GM12878 (cell line): ENCODE measurements around the gene ADAMTS14. TPM values are rescaled to one million over a fixed set of nuclear protein-coding genes. Genes with fewer than 3 reads are reported as not detected.

ENCODE experiments used
- ATAC-seq: fragments of 200-7000 bp; cut with Tn5 transposase; 3 replicates; pipeline ENCODE4 v1.9.1; 2020; ENCODE audit warnings: mild to moderate bottlenecking, moderate library complexity
- BruUV-seq: library from RNA; stranded (reverse); fragments of 400-500 nt; replicated peaks from 2 replicates; lab custom pipeline; 2021; lab: Mats Ljungman, UMichigan
- CTCF ChIA-PET: fragments of 300-600 bp; sonication (Branson Sonifier 250); formaldehyde crosslinking; extraction: SDS; loops from one replicate; lab custom pipeline; 2021; ENCODE audit warnings: inconsistent platforms; lab: Yijun Ruan, JAX
- POLR2A ChIA-PET: fragments of 350-600 bp; formaldehyde crosslinking; extraction: SDS; loops from one replicate; lab custom pipeline; 2021; ENCODE audit warnings: inconsistent platforms; lab: Charles Lee
- RAD21 ChIA-PET: fragments of 300-600 bp; sonication (Branson Sonifier 250); formaldehyde crosslinking; loops from one replicate; lab custom pipeline; 2023; ENCODE audit warnings: antibody characterized with exemption; ENCODE audit not compliant: unreplicated experiment; lab: Charles Lee
- SMC1A ChIA-PET: fragments of 300-600 bp; sonication (Branson Sonifier 250); formaldehyde crosslinking; loops from one replicate; lab custom pipeline; 2023; ENCODE audit not compliant: unreplicated experiment, uncharacterized antibody; lab: Charles Lee
- DNase-seq: peaks from one replicate; pipeline ENCODE4 v3.0.0-alpha.2; 2011; ENCODE audit warnings: low read depth, low spot score
- FAIRE-seq: peaks from 3 replicates; lab custom pipeline; 2011; peaks lifted over from hg19 to GRCh38; lab: Jason Lieb, UNC
- H2AFZ ChIP-seq: 2 replicates; pipeline ENCODE4 v1.6.0; 2011; ENCODE audit warnings: low read depth, low read length, control low read depth; ENCODE audit not compliant: control insufficient read depth
- H3K27ac ChIP-seq: 2 replicates; pipeline ENCODE4 v1.5.1; 2011; ENCODE audit warnings: control low read depth; ENCODE audit not compliant: control insufficient read depth, insufficient read depth
- H3K27me3 ChIP-seq, 2 experiments: replicated peaks in 1 of 2; 2 replicates each; pipeline versions ENCODE4 v1.6.0 to v1.6.1; 2011; ENCODE audit warnings: low read length in 1 of 2; ENCODE audit not compliant: control insufficient read depth in 2 of 2, insufficient read depth in 2 of 2
- H3K36me3 ChIP-seq, 2 experiments: 2 replicates each; pipeline ENCODE4 v1.5.1; 2011; ENCODE audit warnings: low read length in 1 of 2; ENCODE audit not compliant: control insufficient read depth in 2 of 2, insufficient read depth in 2 of 2
- H3K4me1 ChIP-seq: 2 replicates; pipeline ENCODE4 v1.6.1; 2011; ENCODE audit warnings: mild to moderate bottlenecking, low read length, moderate library complexity, mixed read lengths; ENCODE audit not compliant: control insufficient read depth, insufficient read depth
- H3K4me2 ChIP-seq: 2 replicates; pipeline ENCODE4 v1.6.0; 2011; ENCODE audit warnings: control low read depth; ENCODE audit not compliant: control insufficient read depth, insufficient read depth
- H3K4me3 ChIP-seq: fragments of 200-600 bp; sonication (generic); 2 replicates; pipeline ENCODE4 v1.5.1; 2016
- H3K79me2 ChIP-seq: 2 replicates; pipeline ENCODE4 v1.6.0; 2011; ENCODE audit warnings: low read length; ENCODE audit not compliant: control insufficient read depth, insufficient read depth
- H3K9ac ChIP-seq: 2 replicates; pipeline ENCODE4 v1.8.0; 2011; ENCODE audit warnings: low read length, control low read depth, mixed read lengths; ENCODE audit not compliant: control insufficient read depth, insufficient read depth
- H3K9me3 ChIP-seq: replicated peaks from 3 replicates; pipeline ENCODE4 v1.5.1; 2011; ENCODE audit warnings: mild to moderate bottlenecking, low read length; ENCODE audit not compliant: control insufficient read depth, insufficient read depth
- H4K20me1 ChIP-seq: 2 replicates; pipeline ENCODE4 v1.6.0; 2011; ENCODE audit not compliant: control insufficient read depth, insufficient read depth
- BCL11A ChIP-seq: IDR thresholded peaks from 2 replicates; pipeline ENCODE4 v1.6.1; 2011; ENCODE audit warnings: low read depth, low read length
- BCL3 ChIP-seq: IDR thresholded peaks from 2 replicates; pipeline ENCODE4 v1.6.1; 2011; ENCODE audit warnings: borderline replicate concordance, low read depth, mild to moderate bottlenecking, moderate library complexity, low read length; ENCODE audit not compliant: insufficient read depth, poor library complexity, severe bottlenecking
- EP300 ChIP-seq, 2 experiments: fragments of 150-350 bp in 1 of 2; IDR thresholded peaks; 2 replicates each; pipeline ENCODE4 v1.6.1; 2011 to 2012; ENCODE audit warnings: low read depth in 2 of 2, low read length in 2 of 2, borderline replicate concordance in 1 of 2, improper control_type of control experiment in 1 of 2, inconsistent platforms in 1 of 2; ENCODE audit not compliant: control insufficient read depth in 1 of 2
- FOXK2 ChIP-seq: fragments of 450-650 bp; IDR thresholded peaks from 2 replicates; pipeline ENCODE4 v1.6.1; 2017; ENCODE audit warnings: mild to moderate bottlenecking, moderate library complexity
- IRF3 ChIP-seq: fragments of 450-650 bp; IDR thresholded peaks from 2 replicates; pipeline ENCODE4 v1.6.1; 2014; ENCODE audit warnings: mild to moderate bottlenecking
- MEF2A ChIP-seq: IDR thresholded peaks from 2 replicates; pipeline ENCODE4 v1.6.1; 2011; ENCODE audit warnings: low read depth, mild to moderate bottlenecking, low read length, moderate library complexity; ENCODE audit not compliant: insufficient read depth
- NFYA ChIP-seq: IDR thresholded peaks from 2 replicates; pipeline ENCODE4 v1.6.1; 2011; ENCODE audit warnings: low read depth, mild to moderate bottlenecking, low read length, improper control_type of control experiment, borderline replicate concordance
- NKRF ChIP-seq: fragments of 450-650 bp; conservative IDR thresholded peaks from 2 replicates; pipeline ENCODE4 v1.6.1; 2017; ENCODE audit warnings: mild to moderate bottlenecking, moderate library complexity
- NRF1 ChIP-seq: conservative IDR thresholded peaks from 2 replicates; pipeline ENCODE4 v1.6.1; 2011; ENCODE audit warnings: mild to moderate bottlenecking, low read depth, low read length, improper control_type of control experiment
- PAX8 ChIP-seq: fragments of 450-650 bp; IDR thresholded peaks from 2 replicates; pipeline ENCODE4 v1.6.1; 2017; ENCODE audit warnings: mild to moderate bottlenecking, moderate library complexity
- POU2F2 ChIP-seq: IDR thresholded peaks from 3 replicates; pipeline ENCODE4 v1.6.1; 2011; ENCODE audit warnings: low read depth, mild to moderate bottlenecking, low read length, borderline replicate concordance
- RBBP5 ChIP-seq: fragments of 200-600 bp; sonication (generic); conservative IDR thresholded peaks from 2 replicates; pipeline ENCODE4 v1.6.1; 2016
- SMAD5 ChIP-seq: IDR thresholded peaks from 2 replicates; pipeline ENCODE4 v1.6.1; 2016; ENCODE audit warnings: antibody characterized with exemption, low read depth
- SPI1 ChIP-seq: IDR thresholded peaks from 2 replicates; pipeline ENCODE4 v1.6.1; 2011; ENCODE audit warnings: low read depth, mild to moderate bottlenecking, low read length, moderate library complexity, borderline replicate concordance; ENCODE audit not compliant: insufficient read depth
- TAF1 ChIP-seq: IDR thresholded peaks from 2 replicates; pipeline ENCODE4 v1.6.1; 2011; ENCODE audit warnings: mild to moderate bottlenecking, low read depth, low read length, borderline replicate concordance
- TCF7 ChIP-seq: IDR thresholded peaks from 2 replicates; pipeline ENCODE4 v1.6.1; 2014; ENCODE audit warnings: antibody characterized with exemption, borderline replicate concordance
- ZBTB11 ChIP-seq: fragments of 450-650 bp; formaldehyde crosslinking; IDR thresholded peaks from 2 replicates; pipeline ENCODE4 v1.5.0; 2022; ENCODE audit warnings: mild to moderate bottlenecking, missing genetic modification characterization
- WGBS: methylation state at CpG from one replicate; pipeline ENCODE4 v1.1.6; 2016; ENCODE audit warnings: low lambda C conversion rate; ENCODE audit not compliant: insufficient replicate concordance, insufficient coverage; ENCODE audit errors: missing lambda C conversion rate; 5-methylcytosine and 5-hydroxymethylcytosine counted together
- in situ Hi-C: fragments of 300-500 bp; cut with MboI; formaldehyde crosslinking; loops from 9 replicates; pipeline ENCODE4 v1.14.3; 2018; ENCODE audit warnings: mixed read lengths
- intact Hi-C: fragments of 100-400 bp; cut with micrococcal nuclease; formaldehyde crosslinking; loops from one replicate; pipeline ENCODE4 v1.14.2; 2022; ENCODE audit not compliant: unreplicated experiment
- polyA plus RNA-seq, 11 experiments: library from polyadenylated mRNA; depleted of rRNA in 4 of 11; unstranded in 6 of 11; stranded (reverse) in 5 of 11; fragments of >200 nt; fragmentation: Nextera tagmentation in 4 of 11; fragmentation: Illumina TruSeq in 1 of 11; extraction: Ambion mirVana in 4 of 11; extraction: Trizol in 1 of 11; gene quantifications; 1 replicate in 1 of 11; 2 replicates in 10 of 11; pipeline versions ENCODE4 v1.2.1 to v1.2.3, GENCODE V29; 2011 to 2016; ENCODE audit warnings: inconsistent platforms in 2 of 11, missing spikeins in 2 of 11, low read depth in 1 of 11
- total RNA-seq, 4 experiments: library from RNA; depleted of rRNA in 3 of 4; stranded (reverse); fragments of >200 nt in 3 of 4; fragmentation: Illumina TruSeq in 1 of 4; extraction: Trizol in 1 of 4; gene quantifications; 2 replicates each; pipeline versions ENCODE4 v1.2.1 to v1.2.3, GENCODE V29; 2013 to 2021

The ADAMTS14 gene
- total and polyA plus RNA-seq, 10 of the 15 experiments (the other 5 are each of a cell fraction or from before 2014, with no cell fraction given): 0.03 to 0.05 TPM; not detected in 8

GRCh38 chr10:70698211-70698610, 25.9 kb downstream of the ADAMTS14 start:
- no peaks in the 10 kb centered on the region; a peak in 1 of 4 replicates for H3K27me3 ChIP-seq
- ATAC-seq (no peak), DNase-seq (no peak)
- SMC1A ChIA-PET: no interaction called here
- H3K79me2 ChIP-seq: no peaks in the 10 kb centered on the region
- intact Hi-C loops: no loop called here
- no peaks in the 10 kb centered on the region for H3K4me1 ChIP-seq
- TF ChIP-seq POU2F2 (no peak), TAF1 (no peak), BCL3 (no peak), IRF3 (no peak), BCL11A (no peak), NKRF (no peak), ZBTB11 (no peak), MEF2A (no peak), RBBP5 (no peak), NRF1 (no peak), FOXK2 (no peak), PAX8 (no peak), EP300 (IDR thresholded peaks at IDR 0.05; ENCODE audit: borderline replicate concordance in 1 of 2, control insufficient read depth in 1 of 2, low read depth in 2 of 2, low read length in 2 of 2) (no peak), SMAD5 (no peak), NFYA (no peak), TCF7 (no peak), SPI1 (no peak)
- TF ChIP-seq, all 136 proteins: peak for 0
- Histone ChIP-seq H3K9ac (no peak overlapping the region), H2AFZ (no peak overlapping the region), H3K4me3 (no peak overlapping the region), H3K4me2 (no peak overlapping the region), H4K20me1 (no peaks in the 10 kb centered on the region), H3K9me3 (no peaks in the 10 kb centered on the region), H3K36me3 (no peaks in the 10 kb centered on the region), H3K27ac (no peak overlapping the region)
- WGBS: 32% methylated on average over 4 of the region's 4 CpGs
- FAIRE-seq: no peak
- no TSS peak for BruUV-seq
- ChIA-PET RAD21 (no interaction called here), CTCF (no interaction called here), POLR2A (no interaction called here)
- in situ Hi-C loops: no loop called here
